ENCODE data around the gene OAS3. TPM values are rescaled to one million over a fixed set of nuclear protein-coding genes. Genes with fewer than 3 reads are reported as not detected.
A peak's percentile ranks its signal among the peaks of the same experiment; 100 is the strongest.
"Not testable (repeated sequence)": the region's sequence is repeated elsewhere in the genome, so short reads cannot be mapped to it uniquely, and the experiment has no call there.

Gene OAS3
- total RNA-seq, 2 donors from 2014 or later, result 12.9 to 27.2 TPM

GRCh38 chr12:112971248-112971647 lies 33.0 kb downstream of the OAS3 start:
- peak; percentile 49 for ATAC-seq
- intact Hi-C loops (cut with DNase I, micrococcal nuclease), result no loop called here
- DNase-seq, result peak in 1 of 2 donors; percentile 32

GRCh38 chr12:112973011-112973735 lies 34.9 kb downstream of the OAS3 start:
- no peak for DNase-seq

GRCh38 chr12:112973818-112974231 lies 35.6 kb downstream of the OAS3 start:
- no peak for DNase-seq
- intact Hi-C loops (cut with DNase I, micrococcal nuclease), result no loop called here
- no peak for ATAC-seq

More at GRCh38 chr12:112973011-112973735, 34.9 kb downstream of the OAS3 start:
- intact Hi-C loops (cut with DNase I, micrococcal nuclease), result no loop called here
- ATAC-seq, result no peak

GRCh38 chr12:112974904-112975303 lies 36.6 kb downstream of the OAS3 start:
- no peak for ATAC-seq
- intact Hi-C loops (cut with DNase I, micrococcal nuclease), result no loop called here
- no peak for DNase-seq

- DNase-seq (no peak), ATAC-seq (no peak)
- intact Hi-C loops (cut with DNase I, micrococcal nuclease), result no loop called here
These were observed 38.9 kb downstream of the OAS3 start for GRCh38 chr12:112977139-112977538.

GRCh38 chr12:112977641-112978040 lies 39.4 kb downstream of the OAS3 start:
- intact Hi-C loops (cut with DNase I, micrococcal nuclease), result no loop called here
- peak in 1 of 2 donors; percentile 14 for DNase-seq
- ATAC-seq, result no peak

- ATAC-seq, result peak; percentile 96
- intact Hi-C loops (cut with DNase I, micrococcal nuclease), result no loop called here
- peak; percentile 59 to 72 for DNase-seq
These were observed 40.1 kb downstream of the OAS3 start, which contains the start of gene OAS2 for GRCh38 chr12:112978163-112979040. TSS of gene OAS2 (plus strand) at chr12:112978519. CDS start at chr12:112978609, 90 bp downstream.

GRCh38 chr12:112979041-112979680 lies 40.9 kb downstream of the OAS3 start:
- intact Hi-C loops (cut with DNase I, micrococcal nuclease), result no loop called here
- ATAC-seq, result peak; percentile 11
- peak; percentile 30 to 35 for DNase-seq

GRCh38 chr12:112980491-112981158 lies 42.4 kb downstream of the OAS3 start:
- no peak for ATAC-seq
- no peak for DNase-seq
- intact Hi-C loops (cut with DNase I, micrococcal nuclease), result no loop called here

- ATAC-seq (no peak), DNase-seq (no peak)
- intact Hi-C loops (cut with DNase I, micrococcal nuclease), result no loop called here
These were observed 47.5 kb downstream of the OAS3 start for GRCh38 chr12:112985642-112986290.

GRCh38 chr12:112986291-112986800 lies 48.1 kb downstream of the OAS3 start:
- DNase-seq (no peak), ATAC-seq (no peak)
- intact Hi-C loops (cut with DNase I, micrococcal nuclease), result no loop called here

- intact Hi-C loops (cut with DNase I, micrococcal nuclease), result no loop called here
- ATAC-seq (no peak), DNase-seq (no peak)
These were observed 49.3 kb downstream of the OAS3 start for GRCh38 chr12:112987561-112987960.

- intact Hi-C loops (cut with DNase I, micrococcal nuclease), result no loop called here
- no peak for ATAC-seq
- DNase-seq, result no peak
These were observed 50.0 kb downstream of the OAS3 start for GRCh38 chr12:112988224-112988623.

GRCh38 chr12:112988823-112989385 lies 50.6 kb downstream of the OAS3 start:
- DNase-seq; intact Hi-C loops (cut with DNase I, micrococcal nuclease); ATAC-seq: not testable (repeated sequence)

- ATAC-seq, result no peak
These were observed 51.5 kb downstream of the OAS3 start for GRCh38 chr12:112989806-112990205.

GRCh38 chr12:112992541-112993398 lies 54.5 kb downstream of the OAS3 start:
- peak in 1 of 2 donors; percentile 63 for DNase-seq
- intact Hi-C loops (cut with DNase I, micrococcal nuclease), result no loop called here
- ATAC-seq, result peak; percentile 71

More at GRCh38 chr12:112989806-112990205, 51.5 kb downstream of the OAS3 start:
- intact Hi-C loops (cut with DNase I, micrococcal nuclease), result no loop called here
- no peak for DNase-seq

GRCh38 chr12:112995008-112995407 lies 56.7 kb downstream of the OAS3 start:
- DNase-seq (no peak), ATAC-seq (no peak)
- intact Hi-C loops (cut with DNase I, micrococcal nuclease), result no loop called here

All from left colon (tissue), 2 donors.